Astrocyte (in vitro differentiated cells and primary cell): ENCODE data around the gene LRSAM1. TPM values are rescaled to one million over a fixed set of nuclear protein-coding genes. Genes with fewer than 3 reads are reported as not detected.

Source experiments
- DNase-seq: peaks from one replicate; pipeline ENCODE4 v3.0.0-alpha.2; 2010; ENCODE audit warnings: low read depth
- FAIRE-seq: peaks from 2 replicates; lab custom pipeline; 2011; peaks lifted over from hg19 to GRCh38; lab: Jason Lieb, UNC
- H2AFZ ChIP-seq: 2 replicates; pipeline ENCODE4 v1.6.0; 2012; ENCODE audit warnings: low read depth, low read length, inconsistent platforms
- H3K27ac ChIP-seq: 2 replicates; pipeline ENCODE4 v1.5.1; 2011; ENCODE audit warnings: low read depth, low read length, inconsistent platforms
- H3K27me3 ChIP-seq: 2 replicates; pipeline ENCODE4 v1.6.0; 2011; ENCODE audit warnings: low read length, inconsistent platforms; ENCODE audit not compliant: insufficient read depth
- H3K36me3 ChIP-seq: 2 replicates; pipeline ENCODE4 v1.5.1; 2011; ENCODE audit warnings: low read length, inconsistent platforms; ENCODE audit not compliant: insufficient read depth
- H3K4me1 ChIP-seq: 2 replicates; pipeline ENCODE4 v1.5.1; 2011; ENCODE audit warnings: low read length, inconsistent platforms; ENCODE audit not compliant: insufficient read depth
- H3K4me2 ChIP-seq: 2 replicates; pipeline ENCODE4 v1.6.0; 2012; ENCODE audit warnings: low read length, inconsistent platforms
- H3K4me3 ChIP-seq: 2 replicates; pipeline ENCODE4 v1.5.1; 2011; ENCODE audit warnings: low read depth, mild to moderate bottlenecking, low read length, inconsistent platforms; ENCODE audit not compliant: insufficient read depth
- H3K79me2 ChIP-seq: 2 replicates; pipeline ENCODE4 v1.6.0; 2012; ENCODE audit warnings: mild to moderate bottlenecking, low read length, inconsistent platforms; ENCODE audit not compliant: insufficient read depth
- H3K9ac ChIP-seq: 2 replicates; pipeline ENCODE4 v1.6.0; 2012; ENCODE audit warnings: mild to moderate bottlenecking, low read length, inconsistent platforms
- H3K9me3 ChIP-seq: 2 replicates; pipeline ENCODE4 v1.5.1; 2012; ENCODE audit warnings: low read depth, mild to moderate bottlenecking, low read length, inconsistent platforms; ENCODE audit not compliant: insufficient read depth
- H4K20me1 ChIP-seq: 2 replicates; pipeline ENCODE4 v1.6.0; 2012; ENCODE audit warnings: low read length, inconsistent platforms; ENCODE audit not compliant: insufficient read depth
- H3K27ac Mint-ChIP-seq: one replicate; pipeline ENCODE4 v1.8.0; 2021; ENCODE audit warnings: mild to moderate bottlenecking, mixed read lengths; ENCODE audit not compliant: unreplicated experiment
- H3K27me3 Mint-ChIP-seq: one replicate; pipeline ENCODE4 v1.8.0; 2021; ENCODE audit warnings: low read depth, mixed read lengths; ENCODE audit not compliant: unreplicated experiment
- H3K36me3 Mint-ChIP-seq: one replicate; pipeline ENCODE4 v1.8.0; 2021; ENCODE audit warnings: low read depth, mixed read lengths; ENCODE audit not compliant: unreplicated experiment
- H3K4me1 Mint-ChIP-seq: one replicate; pipeline ENCODE4 v1.8.0; 2021; ENCODE audit warnings: low read depth, mixed read lengths; ENCODE audit not compliant: unreplicated experiment
- H3K4me3 Mint-ChIP-seq: one replicate; pipeline ENCODE4 v1.8.0; 2021; ENCODE audit warnings: mild to moderate bottlenecking, moderate library complexity, mixed read lengths; ENCODE audit not compliant: unreplicated experiment
- H3K9me3 Mint-ChIP-seq: one replicate; pipeline ENCODE4 v1.8.0; 2021; ENCODE audit warnings: mild to moderate bottlenecking, mixed read lengths; ENCODE audit not compliant: unreplicated experiment
- EZH2 ChIP-seq: IDR thresholded peaks from 2 replicates; pipeline ENCODE4 v1.6.1; 2012; ENCODE audit warnings: mild to moderate bottlenecking, low read length, inconsistent platforms; ENCODE audit not compliant: insufficient read depth
- total RNA-seq: library from RNA; stranded (reverse); gene quantifications from 2 replicates; pipeline ENCODE4 v1.2.1, GENCODE V29; 2021
- TF ChIP-seq, protein P1 (sequence below): IDR thresholded peaks from 2 replicates; pipeline ENCODE4 v1.5.1; 2011; ENCODE audit warnings: low read depth, mild to moderate bottlenecking, inconsistent platforms, low read length, moderate library complexity; ENCODE audit not compliant: insufficient read depth

Gene LRSAM1
- total RNA-seq, 1 donor from 2014 or later = 18.7 TPM

DNA sequence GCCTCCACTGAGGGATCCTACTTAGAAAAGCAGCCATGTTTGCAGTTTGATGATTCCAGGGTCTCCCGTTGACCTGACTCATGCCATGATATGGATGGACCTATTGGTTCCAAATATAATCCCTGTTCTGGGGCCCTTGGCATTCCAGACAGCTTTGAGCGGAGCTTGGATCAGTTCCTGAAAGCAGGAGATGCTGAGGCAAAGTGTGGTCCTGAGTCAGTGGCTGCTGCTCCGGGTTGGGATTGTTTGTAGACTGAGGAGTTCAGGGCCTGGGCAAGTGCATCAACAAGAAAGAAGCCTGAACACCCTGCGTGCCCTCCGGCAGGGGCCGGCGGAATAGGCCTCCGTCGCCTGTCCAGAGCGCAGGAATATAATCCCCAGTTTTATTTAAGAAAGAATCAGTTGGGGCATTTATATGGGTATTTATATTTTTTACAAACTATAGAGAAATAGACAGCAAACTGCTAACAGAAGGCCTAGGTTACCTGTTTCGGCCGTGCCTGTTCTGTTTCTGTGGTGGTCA, 50.6 kb downstream of the LRSAM1 start:
- DNase-seq (no peak), FAIRE-seq (no peak)
- TF ChIP-seq EZH2 = no peak
- TF ChIP-seq, protein P1, sequence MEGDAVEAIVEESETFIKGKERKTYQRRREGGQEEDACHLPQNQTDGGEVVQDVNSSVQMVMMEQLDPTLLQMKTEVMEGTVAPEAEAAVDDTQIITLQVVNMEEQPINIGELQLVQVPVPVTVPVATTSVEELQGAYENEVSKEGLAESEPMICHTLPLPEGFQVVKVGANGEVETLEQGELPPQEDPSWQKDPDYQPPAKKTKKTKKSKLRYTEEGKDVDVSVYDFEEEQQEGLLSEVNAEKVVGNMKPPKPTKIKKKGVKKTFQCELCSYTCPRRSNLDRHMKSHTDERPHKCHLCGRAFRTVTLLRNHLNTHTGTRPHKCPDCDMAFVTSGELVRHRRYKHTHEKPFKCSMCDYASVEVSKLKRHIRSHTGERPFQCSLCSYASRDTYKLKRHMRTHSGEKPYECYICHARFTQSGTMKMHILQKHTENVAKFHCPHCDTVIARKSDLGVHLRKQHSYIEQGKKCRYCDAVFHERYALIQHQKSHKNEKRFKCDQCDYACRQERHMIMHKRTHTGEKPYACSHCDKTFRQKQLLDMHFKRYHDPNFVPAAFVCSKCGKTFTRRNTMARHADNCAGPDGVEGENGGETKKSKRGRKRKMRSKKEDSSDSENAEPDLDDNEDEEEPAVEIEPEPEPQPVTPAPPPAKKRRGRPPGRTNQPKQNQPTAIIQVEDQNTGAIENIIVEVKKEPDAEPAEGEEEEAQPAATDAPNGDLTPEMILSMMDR = no peak
- Histone ChIP-seq H3K27ac (no peak overlapping the region), H2AFZ (no peak overlapping the region), H3K4me2 (no peak overlapping the region), H3K4me3 (no peak overlapping the region), H4K20me1 (peaks cover 48% of the 10 kb centered on the region), H3K9me3 (no peaks in the 10 kb centered on the region), H3K79me2 (peaks cover 13% of the 10 kb centered on the region), H3K4me1 (peaks cover 23% of the 10 kb centered on the region), H3K27me3 (no peaks in the 10 kb centered on the region), H3K36me3 (peaks cover 7% of the 10 kb centered on the region), H3K9ac (no peak overlapping the region)
- H3K36me3 Mint-ChIP-seq = peaks cover 11% of the 10 kb centered on the region
- H3K27ac Mint-ChIP-seq = no peak overlapping the region
- H3K4me1 Mint-ChIP-seq = peaks cover 7% of the 10 kb centered on the region
- H3K9me3 Mint-ChIP-seq = no peaks in the 10 kb centered on the region
- no peak overlapping the region for H3K4me3 Mint-ChIP-seq
- no peaks in the 10 kb centered on the region for H3K27me3 Mint-ChIP-seq

DNA sequence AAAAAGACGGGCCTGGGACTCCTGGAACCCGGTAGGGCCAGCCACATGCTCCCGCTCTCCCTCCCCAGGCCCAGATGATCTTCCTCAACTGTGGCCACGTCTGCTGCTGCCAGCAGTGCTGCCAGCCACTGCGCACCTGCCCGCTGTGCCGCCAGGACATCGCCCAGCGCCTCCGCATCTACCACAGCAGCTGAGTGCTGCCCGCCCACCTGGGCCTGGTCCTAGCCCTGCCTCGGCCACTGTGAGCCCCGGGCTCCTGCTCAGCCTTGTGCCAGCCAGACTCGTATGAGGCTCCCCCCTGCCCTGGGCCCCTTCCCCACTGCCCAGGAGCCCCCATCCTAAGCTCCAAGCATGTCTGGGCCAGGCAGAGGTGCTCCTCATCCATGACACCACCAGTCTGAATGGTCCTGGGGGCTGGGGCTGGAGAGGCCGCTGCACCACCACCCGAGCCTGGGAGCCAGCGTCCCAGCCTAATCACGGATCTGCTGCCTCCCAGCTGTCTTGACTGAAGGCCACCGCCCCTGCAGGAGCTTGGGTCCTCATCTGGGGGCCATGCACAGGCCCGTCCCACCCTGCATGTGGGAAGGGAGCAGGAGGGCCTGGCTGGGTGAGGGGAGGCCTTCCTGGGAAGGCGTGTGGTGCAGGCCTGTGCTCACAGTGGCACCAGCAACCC, 51.5 kb downstream of the LRSAM1 start:
- FAIRE-seq (no peak), DNase-seq (no peak)
- Histone ChIP-seq H3K4me1 (peaks cover 32% of the 10 kb centered on the region), H4K20me1 (peaks cover 54% of the 10 kb centered on the region), H3K79me2 (peaks cover 14% of the 10 kb centered on the region), H3K27ac (no peak overlapping the region), H3K4me3 (no peak overlapping the region), H3K9ac (no peak overlapping the region), H3K9me3 (no peaks in the 10 kb centered on the region), H2AFZ (no peak overlapping the region), H3K27me3 (no peaks in the 10 kb centered on the region), H3K4me2 (no peak overlapping the region), H3K36me3 (peaks cover 5% of the 10 kb centered on the region)
- no peak for TF ChIP-seq EZH2
- TF ChIP-seq, protein P1 = no peak
- H3K9me3 Mint-ChIP-seq = no peaks in the 10 kb centered on the region
- peaks cover 12% of the 10 kb centered on the region for H3K4me1 Mint-ChIP-seq
- H3K27me3 Mint-ChIP-seq = no peaks in the 10 kb centered on the region
- no peak overlapping the region for H3K27ac Mint-ChIP-seq
- H3K4me3 Mint-ChIP-seq = no peak overlapping the region
- H3K36me3 Mint-ChIP-seq = peaks cover 8% of the 10 kb centered on the region

DNA sequence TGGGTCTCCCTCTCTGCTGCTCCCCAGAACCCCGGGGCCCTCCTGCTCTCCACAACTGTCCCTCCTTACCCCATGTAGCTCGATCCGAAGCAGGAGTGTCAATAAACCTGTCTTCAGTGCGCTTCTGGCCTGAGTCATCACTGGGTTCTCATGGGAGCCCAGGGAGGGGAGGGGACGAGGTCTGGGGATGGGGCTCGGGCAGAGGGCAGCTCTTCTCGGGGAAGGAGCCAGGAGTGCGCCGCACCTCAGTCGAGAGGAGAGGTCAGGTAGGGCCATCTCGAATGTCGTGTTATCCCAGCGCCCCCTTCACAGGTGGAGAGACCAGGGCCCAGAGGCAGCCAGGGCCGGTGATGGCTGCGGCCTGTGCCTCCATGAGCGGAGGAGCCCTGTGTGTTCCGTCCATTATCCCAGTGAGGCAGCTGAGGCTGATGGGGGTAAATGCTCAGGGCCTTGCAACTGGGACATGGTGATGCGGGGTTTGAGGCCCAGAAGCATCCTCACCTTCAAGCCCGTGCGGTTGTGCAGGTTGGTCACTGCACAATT, 52.1 kb downstream of the LRSAM1 start:
- Mint-ChIP-seq H3K36me3 (peaks cover 7% of the 10 kb centered on the region), H3K9me3 (no peaks in the 10 kb centered on the region), H3K4me3 (no peak overlapping the region), H3K27ac (peak overlapping the region; percentile 66), H3K27me3 (no peaks in the 10 kb centered on the region), H3K4me1 (peaks cover 12% of the 10 kb centered on the region)
- H2AFZ ChIP-seq = no peak overlapping the region
- H3K79me2 ChIP-seq = peaks cover 20% of the 10 kb centered on the region
- H3K27me3 ChIP-seq = no peaks in the 10 kb centered on the region
- peaks cover 53% of the 10 kb centered on the region for H4K20me1 ChIP-seq
- H3K4me2 ChIP-seq = no peak overlapping the region
- FAIRE-seq (no peak), DNase-seq (no peak)
- peaks cover 38% of the 10 kb centered on the region for H3K4me1 ChIP-seq
- no peak overlapping the region for H3K4me3 ChIP-seq
- H3K36me3 ChIP-seq = peaks cover 11% of the 10 kb centered on the region
- H3K9ac ChIP-seq = no peak overlapping the region
- TF ChIP-seq, protein P1 = no peak
- TF ChIP-seq EZH2 = no peak
- no peak overlapping the region for H3K27ac ChIP-seq
- H3K9me3 ChIP-seq = no peaks in the 10 kb centered on the region
